T1000 (cell line): ENCODE data around the gene CTU2.
A peak's percentile ranks its signal among the peaks of the same experiment; 100 is the strongest.

Source experiments
- DNase-seq: peaks from one replicate; lab custom pipeline; 2025; ENCODE audit warnings: mixed read lengths; lab: John Stamatoyannopoulos, UW

The CTU2 gene

GRCh38 chr16:88743693-88744576 is 37.6 kb downstream of the CTU2 start:
- peak; percentile 24 for DNase-seq

- no peak for DNase-seq
These were observed 38.5 kb downstream of the CTU2 start for GRCh38 chr16:88744577-88745521.

- DNase-seq, result no peak
These were observed 40.2 kb downstream of the CTU2 start for GRCh38 chr16:88746506-88746905.

- peak; percentile 40 for DNase-seq
These were observed 41.4 kb downstream of the CTU2 start for GRCh38 chr16:88747588-88748301.

GRCh38 chr16:88748364-88748763 is 42.1 kb downstream of the CTU2 start:
- DNase-seq, result no peak

GRCh38 chr16:88749358-88749757 is 43.1 kb downstream of the CTU2 start:
- no peak for DNase-seq

- no peak for DNase-seq
These were observed 44.6 kb downstream of the CTU2 start for GRCh38 chr16:88750854-88751253.

- DNase-seq, result no peak
These were observed 46.2 kb downstream of the CTU2 start for GRCh38 chr16:88752386-88753002.

- DNase-seq, result no peak
These were observed 46.9 kb downstream of the CTU2 start for GRCh38 chr16:88753191-88753590.

GRCh38 chr16:88753602-88754001 is 47.3 kb downstream of the CTU2 start:
- no peak for DNase-seq

- no peak for DNase-seq
These were observed 48.0 kb downstream of the CTU2 start for GRCh38 chr16:88754109-88754911.

- no peak for DNase-seq
These were observed 48.8 kb downstream of the CTU2 start for GRCh38 chr16:88754912-88755744.

GRCh38 chr16:88755745-88756443 is 49.6 kb downstream of the CTU2 start:
- no peak for DNase-seq

GRCh38 chr16:88758227-88758943 is 52.1 kb downstream of the CTU2 start:
- no peak for DNase-seq

GRCh38 chr16:88758944-88759244 is 52.6 kb downstream of the CTU2 start:
- no peak for DNase-seq

GRCh38 chr16:88759245-88759975 is 53.1 kb downstream of the CTU2 start:
- no peak for DNase-seq

GRCh38 chr16:88759976-88760350 is 53.7 kb downstream of the CTU2 start:
- no peak for DNase-seq
